Epithelial cell of proximal tubule (primary cell): ENCODE measurements around the gene FAM3C. TPM values are rescaled to one million over a fixed set of nuclear protein-coding genes. Genes with fewer than 3 reads are reported as not detected.
"Not testable (repeated sequence)": the region's sequence is repeated elsewhere in the genome, so short reads cannot be mapped to it uniquely, and the experiment has no call there.

Experiments used
- DNase-seq: peaks from one replicate; pipeline ENCODE4 v3.0.0-alpha.2; 2011; ENCODE audit warnings: low read depth
- H3K4me3 ChIP-seq: 2 replicates; pipeline ENCODE4 v1.5.1; 2011; ENCODE audit warnings: low read depth, mild to moderate bottlenecking, low read length
- CTCF ChIP-seq: conservative IDR thresholded peaks from 2 replicates; pipeline ENCODE4 v1.5.1; 2012; ENCODE audit warnings: low read depth, mild to moderate bottlenecking, low read length
- total RNA-seq: library from RNA; depleted of rRNA; stranded (reverse); fragments of >200 nt; gene quantifications from 2 replicates; pipeline ENCODE4 v1.2.3, GENCODE V29; 2015

Gene FAM3C
- total RNA-seq, 1 donor from 2014 or later, result 134 TPM

- peak; percentile 21 for TF ChIP-seq CTCF
- peak overlapping the region; percentile 46 for H3K4me3 ChIP-seq
- DNase-seq, result no peak
Measured at GRCh38 chr7:121329191-121330052, 66.7 kb downstream of the FAM3C start.

DNA sequence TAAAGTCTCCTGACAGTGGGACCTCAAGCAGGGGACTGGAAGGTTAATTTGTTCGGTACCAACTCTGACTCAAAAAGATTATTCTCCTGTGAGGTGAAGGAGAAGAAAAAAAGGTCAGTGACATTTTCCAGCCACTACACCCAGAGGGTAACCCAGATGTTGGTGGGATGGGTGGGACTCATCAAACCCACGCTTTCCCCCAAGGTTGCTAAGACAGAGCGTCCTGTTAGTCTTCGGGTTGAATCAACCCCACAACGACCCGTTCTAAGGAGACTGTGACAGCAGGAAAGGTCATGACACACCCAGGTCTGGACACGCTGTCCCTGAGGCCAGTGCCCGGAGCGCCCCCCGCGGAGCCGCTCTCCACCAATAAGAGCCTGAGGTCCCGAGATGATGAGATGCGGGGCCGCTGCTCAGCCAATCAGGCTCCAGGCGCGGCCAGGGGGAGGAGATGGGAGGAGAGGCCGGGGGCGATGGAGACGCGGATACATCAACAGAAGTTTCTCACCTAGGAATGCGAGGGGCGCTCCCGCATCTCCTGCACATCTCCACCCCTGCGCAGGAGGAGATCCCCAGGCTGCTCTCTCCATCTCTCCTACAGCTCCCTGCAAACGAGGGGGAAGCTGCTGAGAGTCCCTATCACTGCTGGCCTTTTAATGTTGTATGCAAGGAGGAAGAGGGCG, 67.5 kb downstream of the FAM3C start, which contains the start of gene WNT16:
Gene WNT16 (plus strand): TSS at position 493 of the 683 bp plus-strand sequence. CDS start 293 bp downstream, outside the sequence.
- no peak for TF ChIP-seq CTCF
- H3K4me3 ChIP-seq, result peak within 1 kb of the TSS; percentile 46
- no peak for DNase-seq

DNA sequence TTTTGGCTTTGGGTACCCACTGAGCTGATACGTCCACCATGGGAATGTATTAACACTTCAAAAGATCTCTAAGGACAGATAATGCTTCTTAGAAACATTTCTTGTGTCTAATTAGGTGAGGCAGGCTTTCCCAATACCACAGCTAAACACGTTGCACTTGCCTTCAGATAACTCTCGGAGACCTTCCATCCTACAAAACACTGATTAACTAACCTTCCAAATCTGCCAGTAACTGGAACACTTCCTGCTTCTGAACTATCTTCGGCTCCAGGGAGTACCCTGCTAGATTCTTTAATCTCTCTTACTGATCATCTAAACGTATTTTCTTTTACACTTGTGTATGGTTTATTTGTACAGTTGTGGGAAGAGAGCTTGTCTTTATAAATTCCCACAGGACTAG, 68.4 kb downstream of the FAM3C start:
- no peak for TF ChIP-seq CTCF
- DNase-seq, result no peak
- no peak overlapping the region for H3K4me3 ChIP-seq

- DNase-seq, result no peak
- no peak for TF ChIP-seq CTCF
- H3K4me3 ChIP-seq, result no peak overlapping the region
Measured at GRCh38 chr7:121323515-121324302, 72.4 kb downstream of the FAM3C start.

GRCh38 chr7:121322460-121322859, 73.6 kb downstream of the FAM3C start:
- no peak overlapping the region for H3K4me3 ChIP-seq
- TF ChIP-seq CTCF, result no peak
- no peak for DNase-seq

- H3K4me3 ChIP-seq, DNase-seq: not testable (repeated sequence)
Measured at GRCh38 chr7:121315170-121315569, 80.9 kb downstream of the FAM3C start.
